K562 (cell line): ENCODE results near the gene BLID. TPM values are rescaled to one million over a fixed set of nuclear protein-coding genes. Genes with fewer than 3 reads are reported as not detected.

Experiments used
- ATAC-seq: fragments of 200-7000 bp; cut with Tn5 transposase; 3 replicates; pipeline ENCODE4 v1.9.1; 2020; ENCODE audit warnings: moderate library complexity
- BruUV-seq: library from RNA; stranded (reverse); fragments of 400-500 nt; replicated peaks from 2 replicates; lab custom pipeline; 2021; lab: Mats Ljungman, UMichigan
- CTCF ChIA-PET: fragments of 300-600 bp; formaldehyde crosslinking; extraction: SDS; loops from one replicate; lab custom pipeline; 2021; ENCODE audit warnings: low intra/inter-chr PET ratio; lab: Yijun Ruan, JAX
- POLR2A ChIA-PET: fragments of 300-600, 350-650 bp; sonication (Branson Sonifier 250); formaldehyde crosslinking; extraction: SDS; loops from one replicate; lab custom pipeline; 2021; ENCODE audit warnings: antibody characterized with exemption, inconsistent platforms; lab: Yijun Ruan, JAX
- DNase-seq, 4 experiments: peaks; one replicate each; pipeline versions ENCODE4 v3.0.0 to v3.0.0-alpha.2; 2011 to 2018; ENCODE audit warnings: low spot score in 3 of 4, mixed read lengths in 3 of 4; ENCODE audit errors: extremely low read depth in 1 of 4
- FAIRE-seq: peaks from 2 replicates; lab custom pipeline; 2011; peaks lifted over from hg19 to GRCh38; lab: Jason Lieb, UNC
- H2AFZ ChIP-seq: 2 replicates; pipeline ENCODE4 v1.6.0; 2011; ENCODE audit warnings: low read depth, low read length, control low read depth, inconsistent platforms
- H3K27ac ChIP-seq: fragments of 200-600 bp; 3 replicates; pipeline ENCODE4 v1.8.0; 2011; ENCODE audit warnings: low read depth, mild to moderate bottlenecking, control low read depth, inconsistent platforms, low read length, moderate library complexity, mixed read lengths; ENCODE audit errors: extremely low read depth
- H3K27me3 ChIP-seq, 2 experiments: fragments of 300-600 bp in 1 of 2; 2 replicates in 1 of 2; 3 replicates in 1 of 2; pipeline versions ENCODE4 v1.6.0 to v1.8.0; 2011; ENCODE audit warnings: inconsistent platforms in 2 of 2, low read length in 2 of 2, mild to moderate bottlenecking in 1 of 2, mixed read lengths in 1 of 2, moderate library complexity in 1 of 2; ENCODE audit not compliant: control insufficient read depth in 2 of 2, insufficient read depth in 2 of 2
- H3K36me3 ChIP-seq: fragments of 300-600 bp; 3 replicates; pipeline ENCODE4 v1.8.0; 2011; ENCODE audit warnings: mild to moderate bottlenecking, low read length, inconsistent platforms; ENCODE audit not compliant: control insufficient read depth, insufficient read depth
- H3K4me1 ChIP-seq, 2 experiments: fragments of 200-600 bp in 1 of 2; replicated peaks in 1 of 2; 2 replicates in 1 of 2; 3 replicates in 1 of 2; pipeline versions ENCODE4 v1.5.1 to v1.8.0; 2011; ENCODE audit warnings: inconsistent platforms in 2 of 2, low read length in 2 of 2, mild to moderate bottlenecking in 1 of 2, mixed read lengths in 1 of 2, moderate library complexity in 1 of 2; ENCODE audit not compliant: control insufficient read depth in 2 of 2, insufficient read depth in 2 of 2
- H3K4me2 ChIP-seq: 2 replicates; pipeline ENCODE4 v1.6.1; 2011; ENCODE audit warnings: low read length, control low read depth, inconsistent platforms, mixed read lengths; ENCODE audit not compliant: insufficient read depth
- H3K4me3 ChIP-seq: fragments of 200-600 bp; sonication (generic), shearing (Covaris generic); 2 replicates; pipeline ENCODE4 v1.5.1; 2016; ENCODE audit warnings: control low read depth, inconsistent platforms
- H3K79me2 ChIP-seq: fragments of 200-600 bp; 3 replicates; pipeline ENCODE4 v1.8.0; 2011; ENCODE audit warnings: low read length, inconsistent platforms; ENCODE audit not compliant: control insufficient read depth, insufficient read depth
- H3K9ac ChIP-seq, 2 experiments: 2 replicates each; pipeline versions ENCODE4 v1.6.0 to v1.6.1; 2011; ENCODE audit warnings: low read depth in 2 of 2, low read length in 2 of 2, control low read depth in 1 of 2, inconsistent platforms in 1 of 2, mild to moderate bottlenecking in 1 of 2, mixed read lengths in 1 of 2; ENCODE audit not compliant: insufficient read depth in 1 of 2
- H3K9me1 ChIP-seq: one replicate; pipeline ENCODE4 v1.6.0; 2011; ENCODE audit warnings: inconsistent platforms, mild to moderate bottlenecking, low read length, moderate library complexity; ENCODE audit not compliant: control insufficient read depth, insufficient read depth
- H3K9me3 ChIP-seq: replicated peaks from 2 replicates; pipeline ENCODE4 v1.5.1; 2011; ENCODE audit warnings: low read depth, low read length, inconsistent platforms; ENCODE audit not compliant: control insufficient read depth, insufficient read depth
- H4K20me1 ChIP-seq: replicated peaks from 2 replicates; pipeline ENCODE4 v1.6.1; 2011; ENCODE audit warnings: low read length, inconsistent platforms, mixed read lengths; ENCODE audit not compliant: control insufficient read depth, insufficient read depth
- E4F1 ChIP-seq: fragments of 250-450 bp; sonication (Bioruptor Pico); IDR thresholded peaks from 2 replicates; pipeline ENCODE4 v1.5.0; 2021; ENCODE audit warnings: mild to moderate bottlenecking, borderline replicate concordance
- HES1 ChIP-seq: fragments of 450-650 bp; IDR thresholded peaks from 2 replicates; pipeline ENCODE4 v1.6.1; 2016; ENCODE audit warnings: low read depth, mild to moderate bottlenecking, moderate library complexity
- SP1 ChIP-seq: sonication (generic); formaldehyde crosslinking; IDR thresholded peaks from 2 replicates; pipeline ENCODE4 v1.8.1; 2022; ENCODE audit warnings: mild to moderate bottlenecking, missing genetic modification reagents
- SPI1 ChIP-seq: IDR thresholded peaks from 2 replicates; pipeline ENCODE4 v1.6.1; 2011; ENCODE audit warnings: low read depth, low read length, control low read depth, borderline replicate concordance
- TAF9B ChIP-seq: fragments of 450-650 bp; IDR thresholded peaks from 2 replicates; pipeline ENCODE4 v1.6.1; 2018; ENCODE audit warnings: mild to moderate bottlenecking; ENCODE audit not compliant: partially characterized antibody
- USF2 ChIP-seq: sonication (generic); formaldehyde crosslinking; IDR thresholded peaks from 2 replicates; pipeline ENCODE4 v1.5.0; 2020; ENCODE audit warnings: missing genetic modification reagents
- VEZF1 ChIP-seq: fragments of 200-800 bp; sonication (Bioruptor generic); IDR thresholded peaks from 2 replicates; pipeline ENCODE4 v1.6.1; 2017; ENCODE audit warnings: missing genetic modification characterization, missing compliant biosample characterization
- ZNF224 ChIP-seq: sonication (generic); formaldehyde crosslinking; IDR thresholded peaks from 2 replicates; pipeline ENCODE4 v1.8.0; 2022; ENCODE audit warnings: mild to moderate bottlenecking, missing genetic modification reagents
- ZNF384 ChIP-seq: IDR thresholded peaks from 2 replicates; pipeline ENCODE4 v1.6.1; 2012; ENCODE audit warnings: low read depth, low read length, improper control_type of control experiment
- ZNF589 ChIP-seq: fragments of 200-800 bp; sonication (Bioruptor generic); IDR thresholded peaks from 2 replicates; pipeline ENCODE4 v1.6.1; 2016; ENCODE audit warnings: low read depth, missing genetic modification characterization, missing compliant biosample characterization
- WGBS: fragments of 100-300 bp; shearing (Covaris generic); methylation state at CpG from one replicate; pipeline ENCODE4 v1.1.6; 2016; ENCODE audit warnings: low coverage, mixed read lengths; ENCODE audit not compliant: insufficient coverage; ENCODE audit errors: missing lambda C conversion rate; 5-methylcytosine and 5-hydroxymethylcytosine counted together
- in situ Hi-C: fragments of 300-500 bp; cut with MboI; formaldehyde crosslinking; loops from 4 replicates; pipeline ENCODE4 v1.15.0; 2018; ENCODE audit warnings: inconsistent platforms, mixed read lengths
- intact Hi-C: fragments of 100-400 bp; cut with micrococcal nuclease; formaldehyde crosslinking; loops from 2 replicates; pipeline ENCODE4 v1.14.2; 2022
- polyA plus RNA-seq, 8 experiments: library from polyadenylated mRNA; depleted of rRNA in 4 of 8; stranded (reverse) in 5 of 8; unstranded in 3 of 8; fragments of >200 nt; fragmentation: Nextera tagmentation in 2 of 8; fragmentation: Illumina TruSeq in 1 of 8; extraction: Ambion mirVana in 2 of 8; extraction: Trizol in 1 of 8; gene quantifications; 2 replicates each; pipeline versions ENCODE4 v1.2.1 to v1.2.3, GENCODE V29; 2011 to 2014; ENCODE audit warnings: inconsistent platforms in 1 of 8, missing spikeins in 1 of 8
- total RNA-seq, 7 experiments: library from RNA; depleted of rRNA in 6 of 7; stranded (reverse); fragments of >200 nt in 6 of 7; fragmentation: Illumina TruSeq in 2 of 7; extraction: Trizol in 2 of 7; gene quantifications; 2 replicates each; pipeline versions ENCODE4 v1.2.1 to v1.2.3, GENCODE V29; 2011 to 2021; ENCODE audit warnings: low replicate concordance in 1 of 7

BLID gene
- total and polyA plus RNA-seq, 9 of the 15 experiments (the other 6 are each of a cell fraction or from before 2014, with no cell fraction given), result not detected

- CTCF ChIA-PET, result no interaction called here
Observed at GRCh38 chr11:122146475-122146874, 30.5 kb upstream of the BLID start.

More at GRCh38 chr11:122146475-122146874, 30.5 kb upstream of the BLID start:
- intact Hi-C loops, result no loop called here
- Histone ChIP-seq H3K9me3 (no peaks in the 10 kb centered on the region), H3K9ac (no peak overlapping the region), H3K27me3 (no peaks in the 10 kb centered on the region), H3K4me1 (no peaks in the 10 kb centered on the region), H3K9me1 (no peaks in the 10 kb centered on the region), H3K4me2 (no peak overlapping the region), H3K36me3 (no peaks in the 10 kb centered on the region), H4K20me1 (no peaks in the 10 kb centered on the region), H3K4me3 (no peak overlapping the region), H2AFZ (no peak overlapping the region), H3K79me2 (no peaks in the 10 kb centered on the region), H3K27ac (no peak overlapping the region)
- in situ Hi-C loops, result no loop called here
- BruUV-seq, result no TSS peak
- FAIRE-seq, result no peak
- POLR2A ChIA-PET, result no interaction called here
- ATAC-seq, result no peak
- DNase-seq, result no peak
- WGBS, result 0% methylated on average over 2 of the region's 2 CpGs
- TF ChIP-seq E4F1 (CRISPR knock-in tag) (no peak), VEZF1 (no peak), HES1 (no peak), SP1 (CRISPR knock-in tag) (no peak), ZNF224 (CRISPR knock-in tag) (no peak), USF2 (CRISPR knock-in tag) (no peak), SPI1 (no peak), ZNF589 (CRISPR knock-in tag) (no peak), TAF9B (no peak), ZNF384 (no peak)
